D341Med (cell line): ENCODE results near the gene LRRIQ1.
"Not testable (repeated sequence)": the region's sequence is repeated elsewhere in the genome, so short reads cannot be mapped to it uniquely, and the experiment has no call there.

Source experiments
- DNase-seq: peaks from one replicate; pipeline ENCODE4 v3.0.0; 2012; ENCODE audit warnings: low spot score

The LRRIQ1 gene, protein sequence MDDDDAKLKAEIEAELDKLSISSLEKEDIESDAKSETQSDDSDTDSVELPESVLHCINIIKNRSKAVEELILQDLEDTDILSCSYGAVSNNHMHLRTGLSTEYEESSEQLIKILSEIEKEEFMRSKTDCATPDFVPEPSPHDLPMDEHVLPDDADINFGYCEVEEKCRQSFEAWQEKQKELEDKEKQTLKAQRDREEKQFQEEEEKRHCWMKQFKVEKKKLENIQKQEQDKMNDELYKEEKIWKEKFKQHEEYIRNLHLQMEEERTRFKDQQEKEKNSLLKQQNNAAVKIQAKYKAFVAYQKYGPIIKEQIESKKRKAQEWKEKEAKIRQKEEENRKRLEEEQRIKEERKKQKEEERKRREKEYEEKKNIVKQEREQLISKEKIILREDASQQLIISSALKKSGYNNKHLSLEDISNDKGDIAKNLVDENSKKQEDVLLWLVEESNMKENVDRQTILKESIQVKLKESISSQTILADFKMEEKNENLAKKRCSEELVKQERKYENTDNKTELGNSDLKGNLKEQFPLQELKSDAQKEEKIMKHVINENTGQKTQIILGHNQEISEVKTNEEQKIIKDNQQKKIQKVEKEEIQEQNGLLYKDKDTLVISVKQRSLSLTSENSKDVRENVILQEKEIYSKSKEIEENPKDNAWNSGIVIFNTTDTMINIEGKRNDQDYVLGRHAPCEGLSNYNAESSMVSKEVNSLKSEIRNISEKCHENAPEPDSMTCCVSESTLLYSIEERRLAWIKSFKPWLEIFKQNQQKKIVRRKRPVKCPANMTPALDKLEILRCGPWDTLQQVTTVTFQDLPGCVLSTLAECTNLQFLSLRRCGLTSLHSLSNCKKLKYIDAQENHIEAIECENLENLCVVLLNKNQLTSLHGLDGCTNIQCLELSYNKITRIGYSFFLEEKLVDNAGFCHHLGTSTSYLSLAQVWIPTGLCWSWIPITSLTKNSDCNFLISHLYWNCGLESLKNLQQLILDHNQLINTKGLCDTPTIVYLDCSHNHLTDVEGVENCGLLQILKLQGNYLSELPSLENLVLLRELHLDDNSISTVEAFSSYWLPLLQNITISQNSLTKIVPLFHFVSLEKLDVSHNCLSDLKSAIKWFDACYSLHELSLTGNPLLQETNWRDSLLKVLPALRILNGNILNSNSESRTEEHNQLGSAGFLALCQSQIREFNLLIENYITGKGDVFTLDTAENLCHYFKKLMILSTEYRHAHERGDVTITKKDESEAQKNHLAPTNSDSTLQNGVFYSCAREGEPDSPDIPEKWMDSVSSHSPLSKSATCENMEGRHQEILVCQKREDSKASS (N-terminal part only)

DNA sequence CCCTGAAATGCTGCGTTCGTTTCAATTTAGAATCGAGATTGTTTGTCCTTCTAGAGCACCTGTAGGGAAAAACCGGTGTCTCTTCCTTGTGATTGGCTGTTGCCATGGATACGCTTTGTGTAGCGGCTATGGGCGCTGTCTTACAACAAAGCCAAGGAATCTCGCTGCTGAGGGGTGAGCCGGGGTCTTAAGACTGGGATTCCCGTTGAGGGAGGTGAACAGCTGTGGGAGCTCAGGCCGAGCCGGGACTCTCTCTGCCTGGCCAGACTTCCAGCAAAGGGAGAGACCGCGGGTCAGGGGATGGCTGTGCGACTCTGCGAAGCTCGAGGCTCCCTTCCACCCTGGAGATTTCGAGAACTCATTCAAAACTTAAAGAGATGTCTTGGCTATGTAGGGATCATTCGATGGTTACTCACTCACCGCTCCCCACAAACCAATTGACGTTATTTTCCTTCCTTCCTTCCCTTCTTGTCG, at the start of gene LRRIQ1, which contains the start of gene TSPAN19:
Gene LRRIQ1 (plus strand): TSS at position 118 of the 474 bp plus-strand sequence. CDS start 1,826 bp downstream, outside the sequence.
Gene TSPAN19 (minus strand): TSS at position 44 of the 474 bp plus-strand sequence. CDS start 6,331 bp downstream, outside the sequence.
- peak; percentile 90 for DNase-seq

DNA sequence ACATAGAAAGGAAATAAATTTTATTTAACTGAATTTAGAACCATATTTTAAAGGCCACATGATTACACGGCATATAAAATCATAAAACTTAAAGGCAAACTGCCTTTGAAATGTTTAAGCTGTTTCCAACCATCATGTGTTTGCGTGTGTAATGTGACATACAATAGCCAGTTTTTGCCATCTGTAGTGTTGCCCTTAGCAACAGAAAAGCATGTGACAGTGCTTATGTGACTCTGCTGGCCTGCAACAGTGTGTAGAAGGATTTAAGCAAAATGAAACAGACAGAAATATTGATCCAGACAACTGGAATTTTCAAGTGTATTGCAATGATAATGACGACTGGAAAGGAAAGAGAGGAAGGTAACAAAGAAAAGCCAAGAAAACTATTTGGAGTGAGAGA, 49.6 kb upstream of the LRRIQ1 start:
- peak; percentile 30 for DNase-seq

DNA sequence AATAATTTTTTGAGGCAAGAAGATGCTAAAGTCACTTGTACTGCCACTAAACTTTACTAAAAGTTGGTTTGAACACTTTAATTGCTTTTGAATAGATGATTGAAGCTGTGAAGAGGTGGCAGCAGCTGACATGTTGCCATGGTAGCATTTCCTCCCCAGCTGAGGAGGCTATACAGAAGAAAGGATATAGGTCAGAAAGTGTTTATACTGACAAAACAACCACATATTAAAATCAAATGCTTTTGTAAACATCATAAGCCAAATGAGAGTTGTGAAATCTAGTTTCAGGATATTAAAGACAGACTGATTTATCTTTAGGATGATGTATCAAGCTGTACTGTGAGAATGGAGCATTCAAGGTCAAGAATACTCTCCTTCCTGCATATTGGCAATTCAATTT, 41.7 kb upstream of the LRRIQ1 start:
- no peak for DNase-seq

DNA sequence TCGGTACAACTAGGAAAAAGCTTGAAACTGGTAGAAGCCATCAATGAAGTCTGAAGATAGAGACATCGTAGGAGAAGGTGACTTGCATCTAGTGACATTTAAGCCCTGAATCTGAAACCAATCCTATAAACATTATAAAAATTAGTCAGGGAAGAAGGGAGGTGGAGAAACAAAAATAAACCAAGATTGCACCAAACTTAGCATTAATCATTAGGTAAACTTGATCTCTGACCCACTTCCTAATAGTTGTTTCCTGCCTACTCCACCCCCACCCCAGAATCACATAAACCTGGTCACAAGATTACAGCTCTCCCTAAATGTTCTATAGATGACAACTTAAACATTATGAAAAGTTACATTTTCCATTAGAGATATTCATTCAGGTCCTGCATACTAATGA, 40.5 kb upstream of the LRRIQ1 start:
- no peak for DNase-seq

DNA sequence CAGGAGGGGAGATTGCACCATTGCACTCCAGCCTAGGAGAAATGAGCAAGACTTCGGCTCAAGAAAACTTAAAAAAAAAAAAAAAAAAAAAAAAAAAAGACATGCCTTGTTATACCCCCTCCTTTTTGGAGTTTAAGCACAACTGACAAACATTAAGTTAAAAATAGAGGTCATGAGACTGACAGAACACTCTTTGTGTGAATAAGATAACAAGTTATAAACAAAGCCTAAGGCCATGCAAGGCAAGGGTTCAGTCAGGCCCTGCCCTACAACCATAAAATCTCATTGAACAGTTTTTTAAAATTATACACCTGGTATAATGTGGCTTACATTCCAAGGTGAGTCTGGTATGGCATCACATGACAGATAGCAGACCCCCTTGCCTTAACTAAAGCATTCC, 39.4 kb upstream of the LRRIQ1 start:
- DNase-seq, result no peak

DNA sequence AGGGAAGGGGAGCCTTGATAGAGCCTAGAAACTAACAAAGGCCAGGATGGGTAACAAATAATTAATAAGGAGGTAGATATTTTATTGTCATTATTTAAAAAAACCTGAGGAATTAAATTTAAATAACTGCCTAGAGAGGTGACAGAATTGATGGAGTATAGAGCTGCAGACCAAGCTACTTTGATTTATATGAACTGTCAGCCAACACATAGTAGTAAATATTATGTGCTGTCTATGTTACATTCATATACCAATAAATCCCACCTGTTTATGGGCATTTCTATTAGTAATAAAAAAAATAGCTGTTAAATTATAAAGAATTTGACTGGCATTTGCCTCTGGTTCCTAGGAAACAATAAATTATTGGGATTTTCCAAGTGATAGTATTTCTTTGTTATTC, 37.8 kb upstream of the LRRIQ1 start:
- no peak for DNase-seq

DNA sequence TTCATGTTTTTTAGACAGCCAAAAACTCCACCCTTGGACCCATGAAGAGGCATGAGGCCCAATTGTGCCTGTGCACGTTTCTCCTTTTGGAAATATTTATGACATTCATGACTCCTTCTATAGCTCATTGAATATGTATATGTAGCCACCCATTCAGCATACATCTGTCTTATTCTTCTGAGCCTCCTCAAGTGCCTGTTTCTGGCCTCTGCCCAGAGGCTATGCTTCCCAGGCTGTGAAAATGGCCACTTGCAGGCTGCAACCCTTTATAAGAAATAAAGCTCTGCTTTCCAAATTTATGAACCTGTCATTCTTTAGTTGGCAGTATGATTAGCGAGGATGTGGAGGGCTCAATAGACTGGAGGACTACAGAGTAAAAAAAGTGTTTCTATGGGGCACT, 35.4 kb upstream of the LRRIQ1 start:
- no peak for DNase-seq

DNA sequence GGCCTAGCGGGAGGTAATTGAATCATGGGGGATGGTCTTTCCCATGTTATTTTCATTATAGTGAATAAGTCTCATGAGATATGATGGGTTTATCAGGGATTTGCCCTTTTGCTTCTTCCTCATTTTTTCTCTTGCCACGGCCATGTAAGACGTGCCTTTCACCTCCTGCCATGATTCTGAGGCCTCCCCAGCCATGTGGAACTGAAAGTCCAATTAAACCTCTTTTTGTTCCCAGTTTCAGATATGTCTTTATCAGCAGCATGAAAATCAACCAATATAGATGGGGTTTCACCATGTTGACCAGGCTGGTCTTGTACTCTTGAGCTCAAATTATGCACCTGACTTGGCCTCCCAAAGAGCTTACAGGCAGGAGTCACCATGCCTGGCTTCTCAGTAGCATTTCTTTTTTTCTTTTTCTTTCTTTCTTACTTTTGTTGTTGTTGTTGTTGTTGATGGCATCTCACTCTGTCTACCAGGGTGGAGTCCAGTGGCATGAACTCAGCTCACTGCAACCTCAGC, 33.3 kb upstream of the LRRIQ1 start:
- DNase-seq, result no peak

DNA sequence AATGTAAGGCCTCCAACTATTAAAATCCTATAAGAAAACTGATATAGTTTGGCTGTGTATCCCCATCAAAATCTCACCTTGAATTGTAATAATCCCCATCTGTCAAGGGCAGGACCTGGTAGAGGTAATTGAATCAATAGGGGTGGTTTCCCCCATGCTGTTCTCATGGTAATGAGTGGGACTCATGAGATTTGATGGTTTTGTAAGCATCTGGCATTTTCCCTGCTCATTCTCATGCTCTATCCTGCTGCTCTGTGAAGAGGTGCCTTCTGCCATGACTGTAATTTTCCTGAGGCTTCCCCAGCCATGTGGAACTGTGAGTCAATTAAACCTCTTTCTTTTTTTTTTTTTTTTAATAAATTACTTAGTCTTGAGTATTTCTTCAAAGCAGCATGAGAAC, 31.9 kb upstream of the LRRIQ1 start:
- DNase-seq, result no peak

DNA sequence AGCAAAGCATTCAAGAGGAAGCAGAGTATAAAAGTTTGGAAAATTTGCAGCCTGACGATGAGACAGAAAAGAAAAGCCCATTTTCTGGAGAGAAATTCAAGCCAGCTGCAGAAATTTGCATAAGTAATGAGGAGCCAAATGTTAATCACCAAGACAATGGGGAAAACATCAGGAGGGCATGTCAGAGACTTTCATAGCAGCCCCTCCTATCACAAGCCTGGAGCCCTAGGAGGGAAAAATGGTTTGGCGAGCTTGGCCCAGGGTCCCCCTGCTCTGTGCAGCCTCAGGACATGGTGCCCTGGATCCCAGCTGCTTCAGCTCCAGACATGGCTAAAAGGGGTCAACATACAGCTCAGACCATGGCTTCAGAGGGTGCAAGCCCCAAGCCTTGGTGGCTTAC, 31.1 kb upstream of the LRRIQ1 start:
- not testable (repeated sequence) for DNase-seq

DNA sequence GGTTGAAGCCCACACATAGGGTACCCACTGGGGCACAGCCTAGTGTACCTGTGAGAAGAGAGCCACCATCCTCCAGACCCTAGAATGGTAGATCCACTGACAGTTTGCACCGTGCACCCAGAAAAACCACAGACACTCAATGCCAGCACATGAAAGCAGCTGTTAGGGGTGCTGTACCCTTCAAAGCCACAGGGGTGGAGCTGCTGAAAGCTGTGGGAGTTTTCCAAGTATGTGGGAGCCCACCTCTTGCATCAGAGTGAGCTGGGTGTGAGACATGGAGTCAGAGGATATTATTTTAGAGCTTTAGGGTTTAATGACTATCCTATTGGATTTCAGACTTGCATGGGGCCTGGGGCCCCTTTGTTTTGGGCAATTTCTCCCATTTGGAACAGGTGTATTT, 30.5 kb upstream of the LRRIQ1 start:
- DNase-seq, result no peak

DNA sequence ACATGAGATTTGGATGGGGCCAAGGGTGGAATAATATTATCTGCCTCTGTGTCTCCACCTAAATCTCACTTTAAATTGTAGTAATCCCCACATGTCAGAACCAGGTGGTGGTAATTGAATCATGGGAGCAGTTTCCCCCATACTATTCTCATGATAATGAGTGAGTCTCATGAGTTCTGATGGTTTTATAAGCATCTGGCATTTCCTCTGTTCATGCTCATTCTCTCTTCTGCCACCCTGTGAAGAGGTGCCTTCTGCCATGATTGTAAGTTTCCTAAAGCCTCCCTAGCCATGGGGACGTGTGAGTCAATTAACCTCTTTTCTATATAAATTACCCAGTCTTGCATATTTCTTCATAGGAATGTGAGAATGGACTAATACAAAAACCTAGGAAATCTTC, 29.9 kb upstream of the LRRIQ1 start:
- no peak for DNase-seq

DNA sequence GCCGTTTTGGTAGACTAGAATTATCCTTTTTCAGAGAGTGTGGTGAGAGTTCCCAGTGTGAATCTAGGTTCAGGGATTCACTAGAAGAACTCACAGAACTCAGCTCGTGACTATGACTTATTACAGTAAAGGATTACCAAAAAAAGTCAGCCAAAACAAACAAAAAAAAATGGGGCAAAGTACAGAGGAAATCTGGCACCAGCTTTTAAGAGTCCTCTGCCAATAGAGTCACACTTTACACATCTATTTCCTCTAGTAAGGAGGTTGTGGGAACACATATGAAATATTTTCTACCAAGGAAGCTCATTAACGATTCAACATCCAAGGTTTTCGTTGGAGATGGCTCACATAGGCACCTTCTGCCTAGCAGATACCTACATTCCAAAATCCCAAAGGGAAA, 28.3 kb upstream of the LRRIQ1 start:
- no peak for DNase-seq

DNA sequence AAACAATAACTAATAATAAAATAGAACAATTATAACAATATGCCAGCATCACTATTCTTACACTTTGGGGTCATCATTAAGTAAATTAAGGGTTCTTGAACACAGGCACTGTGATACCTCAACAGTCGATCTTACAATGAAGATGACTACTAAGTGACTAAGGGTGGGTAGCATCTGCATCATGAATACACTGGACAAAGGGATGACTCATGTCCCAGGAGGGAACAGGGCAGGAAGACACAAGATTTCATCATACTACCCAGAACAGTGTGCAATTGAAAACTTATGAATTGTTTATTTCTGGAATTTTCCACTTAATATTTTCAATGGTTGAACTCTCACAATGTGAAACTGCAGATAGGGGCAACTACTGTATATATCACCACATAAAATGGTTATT, 19.7 kb upstream of the LRRIQ1 start:
- DNase-seq, result no peak

DNA sequence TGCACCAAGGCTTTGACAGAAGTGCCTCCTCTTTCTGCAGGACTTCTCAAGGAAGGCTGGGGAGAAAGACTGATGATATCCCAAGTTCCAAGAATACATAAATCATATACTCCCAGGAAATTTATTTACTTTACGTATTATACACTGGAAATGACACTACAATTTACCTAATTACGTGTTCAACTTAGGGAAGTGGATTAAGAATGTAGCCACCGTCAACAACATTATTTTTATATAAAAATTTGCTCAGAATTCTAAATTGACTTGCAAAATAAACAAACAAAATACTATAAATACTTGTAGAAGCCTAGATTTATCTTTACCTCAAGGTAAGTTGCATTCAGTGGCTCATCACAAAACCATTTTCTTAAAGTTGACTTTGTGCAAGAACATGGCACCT, 19.0 kb upstream of the LRRIQ1 start:
- no peak for DNase-seq

DNA sequence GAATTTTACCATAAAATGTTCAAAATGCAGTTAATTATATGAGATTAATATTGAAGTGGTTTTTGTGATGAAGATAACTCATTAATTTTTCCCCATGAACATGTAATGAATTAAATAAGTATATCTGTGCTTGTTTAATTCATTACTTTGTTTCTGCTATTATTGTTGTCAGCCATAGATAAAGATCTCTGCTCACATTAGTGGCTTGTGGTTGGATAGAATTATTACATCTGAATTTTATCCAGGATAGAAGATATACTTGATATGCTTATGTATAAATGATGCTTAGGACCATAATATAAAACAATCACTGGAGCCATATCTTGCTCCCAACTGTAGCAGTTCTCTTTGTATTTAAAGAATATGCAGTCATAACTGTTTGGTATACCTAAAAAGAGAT, 18.5 kb upstream of the LRRIQ1 start:
- no peak for DNase-seq

DNA sequence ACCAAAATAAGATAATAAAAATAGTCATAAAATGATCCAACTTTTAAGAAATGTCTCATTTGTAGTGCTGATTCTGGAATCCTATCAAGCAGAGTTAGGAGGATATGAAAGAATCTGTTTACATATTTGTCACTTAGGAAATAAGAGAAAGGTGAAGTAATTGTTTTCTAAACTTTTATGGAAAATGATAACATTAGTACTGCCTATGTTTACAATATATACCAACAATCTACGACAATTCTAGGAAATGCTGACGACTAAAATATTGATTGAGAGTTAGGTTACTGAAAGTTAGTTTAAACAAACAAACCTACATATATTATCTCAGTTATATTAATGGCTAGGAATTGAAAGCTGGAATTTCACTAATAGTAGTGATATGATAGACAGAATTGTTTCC, 18.1 kb upstream of the LRRIQ1 start:
- no peak for DNase-seq

DNA sequence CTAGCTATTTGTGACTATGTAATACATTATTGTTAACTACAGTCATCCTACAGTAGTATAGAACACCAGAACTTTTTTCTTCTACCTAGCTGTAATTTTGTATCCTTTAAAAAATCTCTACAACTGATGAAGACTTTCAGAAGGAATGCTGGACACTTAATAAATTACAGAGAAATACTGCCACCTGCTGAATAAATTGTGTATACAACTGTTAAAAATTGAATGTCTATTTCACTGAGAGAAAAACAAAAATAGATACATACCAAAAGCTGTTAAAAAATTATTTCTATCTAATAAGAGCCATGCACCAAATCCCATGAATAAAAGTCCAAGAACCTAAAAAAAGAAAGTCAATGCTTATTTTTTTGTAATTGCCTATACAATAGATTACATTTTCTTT, 6.7 kb upstream of the LRRIQ1 start:
- no peak for DNase-seq

DNA sequence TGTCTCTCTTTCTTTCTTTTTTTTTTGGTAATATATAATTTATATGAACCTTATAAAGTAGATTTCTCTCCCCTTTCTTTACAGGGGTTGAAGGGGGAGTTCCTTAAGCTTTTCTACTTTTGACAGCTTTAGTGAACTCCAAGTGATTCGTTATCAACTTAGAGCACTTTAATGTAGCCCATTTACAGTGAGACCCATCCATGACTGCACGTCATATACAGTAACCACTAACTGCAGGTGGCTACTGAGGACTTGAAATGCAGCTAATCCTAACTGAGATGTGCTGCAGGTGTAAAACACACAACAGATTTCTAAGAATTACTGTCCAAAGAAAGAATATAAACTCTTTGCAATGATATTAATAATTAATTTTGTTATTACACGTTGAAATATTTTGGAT, 582 bp downstream of the LRRIQ1 start:
- no peak for DNase-seq

DNA sequence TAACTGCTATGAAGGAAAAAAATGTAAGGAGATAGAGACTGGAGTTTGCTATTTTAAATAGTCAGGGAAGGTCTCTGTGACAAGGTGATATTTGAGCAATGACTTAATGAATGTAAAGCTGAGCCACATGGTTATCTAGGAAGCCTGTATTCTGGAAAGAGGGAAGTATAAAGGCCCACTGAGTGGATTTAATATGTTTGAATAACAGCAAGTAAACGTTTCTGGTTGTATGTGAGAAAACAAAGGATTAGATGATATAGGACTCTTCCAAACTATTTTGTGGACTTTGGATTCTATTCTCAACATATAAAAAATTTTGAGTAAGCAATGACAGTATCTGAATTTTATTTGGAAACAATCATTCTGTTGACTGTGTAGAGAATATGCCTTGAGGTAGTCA, 5.2 kb downstream of the LRRIQ1 start:
- no peak for DNase-seq

DNA sequence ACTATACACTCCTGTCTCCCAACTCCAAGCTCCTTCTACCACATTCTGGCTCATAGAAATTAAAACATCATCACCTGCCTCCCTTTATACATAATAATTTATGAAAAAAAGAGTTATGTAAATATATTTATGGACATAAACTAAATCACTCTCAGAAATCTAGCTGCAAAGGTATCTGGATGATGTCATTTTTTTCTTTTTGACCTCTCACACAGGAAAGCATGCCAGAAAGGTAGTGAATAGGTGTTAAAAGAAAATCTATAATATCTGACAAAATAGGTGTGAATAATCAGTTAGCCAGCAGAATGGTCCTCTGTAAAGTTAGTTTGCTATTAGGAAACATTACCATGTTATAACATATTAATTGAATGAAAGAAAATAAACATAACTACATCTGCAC, 7.7 kb downstream of the LRRIQ1 start:
- no peak for DNase-seq
